NT2/D1 (cell line): Measurements from ENCODE around the gene PLCB1.

ENCODE experiments used
- SUZ12 ChIP-seq: IDR thresholded peaks from 2 replicates; pipeline ENCODE4 v1.6.1; 2011; ENCODE audit not compliant: insufficient read length, insufficient read depth; ENCODE audit errors: extremely low read depth
- YY1 ChIP-seq: IDR thresholded peaks from 2 replicates; pipeline ENCODE4 v1.6.1; 2011; ENCODE audit not compliant: insufficient read length, insufficient read depth
- ZNF274 ChIP-seq: IDR thresholded peaks from 2 replicates; pipeline ENCODE4 v1.6.1; 2011; ENCODE audit warnings: mild to moderate bottlenecking, low read depth, low read length

DNA sequence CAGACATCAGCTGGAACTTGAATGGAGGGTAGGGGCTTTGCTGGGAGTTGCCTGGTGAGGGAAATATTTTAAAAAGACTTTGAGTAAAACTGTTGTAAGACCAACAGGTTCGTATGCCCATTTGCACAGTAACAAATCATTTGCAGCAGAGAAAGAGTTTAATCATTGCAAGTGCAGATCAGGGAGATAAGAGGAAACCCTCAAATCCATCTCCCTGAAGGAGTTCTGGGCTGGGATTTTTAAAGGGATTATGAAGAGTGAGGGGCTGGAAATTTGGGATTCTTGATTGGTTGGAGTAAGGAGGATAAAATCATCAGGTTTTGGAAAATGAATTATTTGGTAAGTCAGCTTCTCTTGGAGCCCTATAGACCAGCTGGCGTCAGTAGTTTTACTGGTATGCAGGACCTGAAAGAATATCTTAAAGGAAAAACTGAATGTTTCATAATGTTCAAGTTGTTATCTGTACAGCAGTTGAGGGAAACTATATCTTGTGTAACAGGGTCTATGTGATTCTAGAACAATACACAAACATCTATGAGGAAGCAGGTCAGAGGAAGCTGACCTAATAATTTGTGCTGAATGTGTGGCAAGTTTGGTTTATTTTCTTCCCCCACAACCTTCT lies 295.5 kb downstream of the PLCB1 start:
- TF ChIP-seq YY1 (no peak), SUZ12 (no peak), ZNF274 (no peak)
